ENCODE data around the gene CDH4.

DNA sequence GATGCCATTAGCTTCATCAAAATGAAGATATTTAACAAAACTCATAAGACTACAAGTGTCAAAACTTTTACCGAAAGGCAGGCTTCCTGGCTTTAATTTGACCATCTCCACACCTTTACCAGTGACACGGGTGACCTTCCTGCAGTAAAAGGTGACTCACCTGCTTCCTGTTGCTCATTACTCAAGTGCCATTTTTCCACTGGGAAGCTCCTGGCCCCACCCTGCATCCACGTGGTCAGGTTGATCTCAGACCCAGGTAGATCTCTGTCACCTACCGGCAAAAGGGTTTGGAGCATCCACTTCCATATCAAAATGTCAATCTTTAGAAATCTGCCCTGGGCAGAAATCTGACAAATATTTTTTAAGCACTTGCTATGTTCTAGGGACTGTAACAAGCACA is 31.9 kb upstream of the CDH4 start:
- TF ChIP-seq, protein P1, sequence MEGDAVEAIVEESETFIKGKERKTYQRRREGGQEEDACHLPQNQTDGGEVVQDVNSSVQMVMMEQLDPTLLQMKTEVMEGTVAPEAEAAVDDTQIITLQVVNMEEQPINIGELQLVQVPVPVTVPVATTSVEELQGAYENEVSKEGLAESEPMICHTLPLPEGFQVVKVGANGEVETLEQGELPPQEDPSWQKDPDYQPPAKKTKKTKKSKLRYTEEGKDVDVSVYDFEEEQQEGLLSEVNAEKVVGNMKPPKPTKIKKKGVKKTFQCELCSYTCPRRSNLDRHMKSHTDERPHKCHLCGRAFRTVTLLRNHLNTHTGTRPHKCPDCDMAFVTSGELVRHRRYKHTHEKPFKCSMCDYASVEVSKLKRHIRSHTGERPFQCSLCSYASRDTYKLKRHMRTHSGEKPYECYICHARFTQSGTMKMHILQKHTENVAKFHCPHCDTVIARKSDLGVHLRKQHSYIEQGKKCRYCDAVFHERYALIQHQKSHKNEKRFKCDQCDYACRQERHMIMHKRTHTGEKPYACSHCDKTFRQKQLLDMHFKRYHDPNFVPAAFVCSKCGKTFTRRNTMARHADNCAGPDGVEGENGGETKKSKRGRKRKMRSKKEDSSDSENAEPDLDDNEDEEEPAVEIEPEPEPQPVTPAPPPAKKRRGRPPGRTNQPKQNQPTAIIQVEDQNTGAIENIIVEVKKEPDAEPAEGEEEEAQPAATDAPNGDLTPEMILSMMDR (IDR thresholded peaks at IDR 0.05; ENCODE audit: insufficient read depth, low read length, poor library complexity, severe bottlenecking) = no peak
- TF ChIP-seq EZH2phosphoT487 (conservative IDR thresholded peaks at IDR 0.05; ENCODE audit: low read length) = no peak
